AG04449 (cell line): ENCODE data around the gene DIAPH1.

Experiments
- CTCF ChIA-PET: fragments of 350-600 bp; formaldehyde crosslinking; extraction: SDS; loops from one replicate; lab custom pipeline; 2021; ENCODE audit warnings: antibody characterized with exemption; lab: Yijun Ruan, JAX
- POLR2A ChIA-PET: fragments of 400-600, 350-600 bp; formaldehyde crosslinking; extraction: SDS; loops from one replicate; lab custom pipeline; 2020; ENCODE audit warnings: antibody characterized with exemption, inconsistent platforms; lab: Yijun Ruan, JAX
- DNase-seq: peaks from one replicate; pipeline ENCODE4 v3.0.0-alpha.2; 2010; ENCODE audit warnings: low read depth, low spot score
- H3K4me3 ChIP-seq: 2 replicates; pipeline ENCODE4 v1.5.1; 2011; ENCODE audit warnings: low read depth, mild to moderate bottlenecking, control low read depth, low read length
- TF ChIP-seq, protein P1 (sequence below): IDR thresholded peaks from one replicate; pipeline ENCODE4 v1.5.1; 2011; ENCODE audit warnings: mild to moderate bottlenecking, moderate library complexity, low read length, control low read depth, inconsistent platforms; ENCODE audit not compliant: insufficient read depth; ENCODE audit errors: missing control alignments

DIAPH1 gene

DNA sequence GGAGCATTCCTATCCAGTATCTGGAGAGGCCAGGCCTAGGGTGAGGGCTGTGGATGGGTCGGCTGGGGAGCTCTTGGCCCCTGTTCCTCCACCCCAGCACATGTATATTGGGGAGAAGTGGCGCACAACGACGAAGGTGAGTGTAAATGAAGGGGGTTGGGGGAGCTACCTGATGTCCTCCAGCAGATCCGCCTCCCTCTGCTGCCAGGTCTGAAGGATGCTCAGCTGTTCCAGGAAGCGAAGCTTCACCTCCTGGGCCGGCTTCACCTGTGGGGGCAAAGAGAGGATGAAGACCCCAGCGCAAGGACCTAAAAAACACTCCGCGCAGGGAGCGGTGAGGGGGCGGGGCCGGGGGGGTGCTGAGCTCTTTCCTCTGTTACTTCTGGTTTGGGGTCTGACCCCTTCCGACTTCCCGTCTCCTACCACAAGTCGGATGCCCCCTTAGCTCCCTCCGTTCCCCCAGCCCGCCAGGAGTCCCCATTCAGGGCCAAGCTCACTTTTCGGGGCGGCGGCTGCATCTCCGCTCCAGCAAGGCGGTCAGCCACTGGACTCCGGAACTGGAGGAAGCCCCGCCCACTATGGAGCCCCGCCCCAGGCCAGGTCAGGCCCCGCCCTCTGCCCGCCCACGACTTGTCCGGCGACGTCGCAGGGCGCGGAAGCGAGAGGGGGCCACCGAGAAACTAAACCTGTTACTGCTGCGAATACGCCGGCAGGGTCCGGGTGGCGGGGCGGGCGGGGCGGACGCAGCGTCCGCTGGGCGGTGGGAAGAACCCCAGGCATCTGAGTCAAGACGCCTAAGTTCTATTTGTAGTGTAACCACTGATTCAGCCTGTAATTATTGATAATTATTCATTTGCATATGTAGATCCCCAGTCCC is 32.3 kb upstream of the DIAPH1 start, which contains the start of gene FCHSD1:
Gene FCHSD1, minus strand, starts transcription at position 568 of the 877 bp plus-strand sequence. Its CDS starts 50 bp downstream, at position 518.
- TF ChIP-seq, protein P1, sequence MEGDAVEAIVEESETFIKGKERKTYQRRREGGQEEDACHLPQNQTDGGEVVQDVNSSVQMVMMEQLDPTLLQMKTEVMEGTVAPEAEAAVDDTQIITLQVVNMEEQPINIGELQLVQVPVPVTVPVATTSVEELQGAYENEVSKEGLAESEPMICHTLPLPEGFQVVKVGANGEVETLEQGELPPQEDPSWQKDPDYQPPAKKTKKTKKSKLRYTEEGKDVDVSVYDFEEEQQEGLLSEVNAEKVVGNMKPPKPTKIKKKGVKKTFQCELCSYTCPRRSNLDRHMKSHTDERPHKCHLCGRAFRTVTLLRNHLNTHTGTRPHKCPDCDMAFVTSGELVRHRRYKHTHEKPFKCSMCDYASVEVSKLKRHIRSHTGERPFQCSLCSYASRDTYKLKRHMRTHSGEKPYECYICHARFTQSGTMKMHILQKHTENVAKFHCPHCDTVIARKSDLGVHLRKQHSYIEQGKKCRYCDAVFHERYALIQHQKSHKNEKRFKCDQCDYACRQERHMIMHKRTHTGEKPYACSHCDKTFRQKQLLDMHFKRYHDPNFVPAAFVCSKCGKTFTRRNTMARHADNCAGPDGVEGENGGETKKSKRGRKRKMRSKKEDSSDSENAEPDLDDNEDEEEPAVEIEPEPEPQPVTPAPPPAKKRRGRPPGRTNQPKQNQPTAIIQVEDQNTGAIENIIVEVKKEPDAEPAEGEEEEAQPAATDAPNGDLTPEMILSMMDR = no peak
- H3K4me3 ChIP-seq = peak within 1 kb of the TSS; percentile 81
- DNase-seq = no peak
- ChIA-PET POLR2A (interaction anchor here (0.5 to 1.2 kb wide), 3 partner anchors 8 to 273 kb away, joined by 3 to 4 read pairs (median 3); partner anchors contain the start of genes DELE1, HDAC3 and RELL2), CTCF (interaction anchor here (0.5 to 2.2 kb wide), 10 partner anchors 9 to 1407 kb away, joined by 3 to 15 read pairs (median 6); partner anchors contain the start of gene DIAPH1)

DNA sequence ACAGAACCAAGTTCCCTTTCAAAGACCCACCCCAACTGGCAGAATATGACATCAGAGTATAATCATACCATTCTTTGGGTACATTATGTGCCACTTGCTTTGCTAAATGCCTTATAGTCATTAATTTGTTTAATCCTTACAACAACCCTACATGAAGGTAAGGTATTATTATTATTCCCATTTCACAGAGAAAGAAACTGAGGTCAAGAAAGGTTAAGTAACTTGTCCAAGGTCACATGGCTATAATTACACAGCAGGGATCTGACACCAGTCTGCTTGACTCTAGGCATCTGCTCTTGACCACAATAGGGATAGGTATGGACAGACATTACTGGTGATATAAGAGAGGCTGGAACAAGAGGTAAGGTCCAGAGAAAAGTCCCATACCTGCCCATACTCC is 31.2 kb upstream of the DIAPH1 start:
- CTCF ChIA-PET = interaction anchor here (1.1 to 4.9 kb wide), 4 partner anchors 13 to 31 kb away, joined by 3 to 33 read pairs (median 7); partner anchors contain the start of genes DIAPH1, HDAC3 and RELL2
- TF ChIP-seq, protein P1 = no peak
- POLR2A ChIA-PET = no interaction called here
- peak overlapping the region; percentile 81 for H3K4me3 ChIP-seq
- no peak for DNase-seq

DNA sequence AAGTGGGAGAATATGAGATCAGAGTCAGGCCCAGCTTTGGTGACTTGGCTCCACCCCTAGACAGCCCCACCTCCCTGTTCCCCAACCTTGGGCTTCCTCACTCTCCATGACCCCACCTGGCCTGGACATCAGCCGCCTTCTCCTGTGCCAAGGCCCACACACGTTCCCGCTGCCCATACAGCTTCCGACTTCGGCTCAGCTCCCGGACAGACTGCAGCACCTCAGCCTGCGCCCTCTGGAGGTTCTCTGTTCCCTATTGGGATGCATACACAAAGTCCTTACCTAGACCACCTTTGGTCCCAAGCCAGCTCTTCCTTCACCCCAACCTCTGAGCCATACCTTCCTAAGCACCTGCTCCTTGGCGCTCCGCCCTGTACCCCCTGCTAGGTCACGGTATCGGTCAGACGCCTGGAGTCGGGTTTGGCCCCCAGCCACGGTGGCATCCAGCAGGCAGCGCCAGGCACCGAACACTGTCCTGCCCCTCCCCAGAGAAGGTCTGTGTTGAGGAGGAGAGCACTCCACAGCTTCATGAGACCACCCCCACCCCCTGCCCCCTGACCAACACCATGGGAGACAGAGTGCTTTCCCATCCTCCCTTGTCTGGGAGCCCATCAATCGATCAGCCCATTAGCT is 30.4 kb upstream of the DIAPH1 start:
- no peak overlapping the region for H3K4me3 ChIP-seq
- TF ChIP-seq, protein P1 = no peak
- ChIA-PET CTCF (interaction anchor here (1.1 to 4.9 kb wide), 3 partner anchors 12 to 30 kb away, joined by 3 to 33 read pairs (median 7); partner anchors contain the start of genes DIAPH1, HDAC3 and RELL2), POLR2A (interaction anchor here (0.6 to 1.4 kb wide), 2 partner anchors 12 to 153 kb away, joined by 3 to 4 read pairs; partner anchors contain the start of genes HDAC3 and RELL2)
- DNase-seq = no peak

DNA sequence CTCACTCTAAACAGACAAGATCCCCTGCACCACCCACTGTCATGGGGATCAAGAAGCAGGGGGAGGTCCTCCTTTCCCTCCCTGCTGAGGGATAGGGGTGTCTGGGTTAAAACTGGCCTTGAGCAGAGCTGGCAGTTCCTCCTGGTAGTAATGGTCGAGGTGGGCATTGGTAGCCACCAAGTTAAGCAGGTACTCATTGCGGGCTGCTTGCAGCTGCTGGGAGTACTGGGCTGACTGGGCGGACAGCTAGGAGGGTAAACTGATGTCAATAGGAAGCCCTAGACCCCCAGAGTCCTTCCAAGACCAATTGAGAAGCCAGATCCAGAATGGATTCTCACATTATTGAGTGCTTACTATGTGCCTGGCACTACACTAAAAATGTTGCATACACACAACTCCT is 29.1 kb upstream of the DIAPH1 start:
- ChIA-PET POLR2A (interaction anchor here (1.4 kb wide), 1 partner anchor 11 kb away, joined by 3 read pairs; the partner anchor contains the start of genes HDAC3 and RELL2), CTCF (interaction anchor here (1.7 to 4.9 kb wide), 3 partner anchors 11 to 56 kb away, joined by 4 to 33 read pairs (median 8); partner anchors contain the start of genes DIAPH1, HDAC3 and RELL2)
- DNase-seq = no peak
- TF ChIP-seq, protein P1 = no peak
- H3K4me3 ChIP-seq = no peak overlapping the region

DNA sequence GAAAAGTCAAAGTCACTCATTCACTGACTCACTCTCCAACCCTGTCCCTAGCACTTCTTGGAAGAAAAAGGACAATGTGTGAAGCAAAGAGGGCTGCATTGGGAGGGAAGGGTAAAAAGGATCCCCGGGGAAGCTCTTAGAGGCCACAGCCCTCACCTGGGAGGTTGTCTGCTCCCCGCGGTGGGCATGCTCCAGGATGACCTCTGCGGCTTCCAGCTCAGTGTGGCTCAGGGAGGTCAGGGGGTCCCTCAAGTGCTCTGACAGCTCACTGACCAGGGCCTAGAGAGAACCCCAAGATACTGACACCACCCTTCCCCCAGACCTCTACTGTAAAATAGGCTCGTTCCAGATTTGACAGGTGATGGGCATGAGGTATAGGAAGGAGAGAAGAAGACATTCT is 28.4 kb upstream of the DIAPH1 start:
- TF ChIP-seq, protein P1 = no peak
- CTCF ChIA-PET = interaction anchor here (0.9 to 4.9 kb wide), 5 partner anchors 10 to 365 kb away, joined by 3 to 33 read pairs (median 4); partner anchors contain the start of genes DIAPH1, GNPDA1, HDAC3 and RELL2
- H3K4me3 ChIP-seq = no peak overlapping the region
- POLR2A ChIA-PET = no interaction called here
- DNase-seq = no peak
